Retina (tissue), 1 donor: ENCODE data around the gene RAB31.

Source experiments
- DNase-seq: peaks from one replicate; pipeline ENCODE4 v3.0.0-alpha.2; 2016

RAB31 gene

DNA sequence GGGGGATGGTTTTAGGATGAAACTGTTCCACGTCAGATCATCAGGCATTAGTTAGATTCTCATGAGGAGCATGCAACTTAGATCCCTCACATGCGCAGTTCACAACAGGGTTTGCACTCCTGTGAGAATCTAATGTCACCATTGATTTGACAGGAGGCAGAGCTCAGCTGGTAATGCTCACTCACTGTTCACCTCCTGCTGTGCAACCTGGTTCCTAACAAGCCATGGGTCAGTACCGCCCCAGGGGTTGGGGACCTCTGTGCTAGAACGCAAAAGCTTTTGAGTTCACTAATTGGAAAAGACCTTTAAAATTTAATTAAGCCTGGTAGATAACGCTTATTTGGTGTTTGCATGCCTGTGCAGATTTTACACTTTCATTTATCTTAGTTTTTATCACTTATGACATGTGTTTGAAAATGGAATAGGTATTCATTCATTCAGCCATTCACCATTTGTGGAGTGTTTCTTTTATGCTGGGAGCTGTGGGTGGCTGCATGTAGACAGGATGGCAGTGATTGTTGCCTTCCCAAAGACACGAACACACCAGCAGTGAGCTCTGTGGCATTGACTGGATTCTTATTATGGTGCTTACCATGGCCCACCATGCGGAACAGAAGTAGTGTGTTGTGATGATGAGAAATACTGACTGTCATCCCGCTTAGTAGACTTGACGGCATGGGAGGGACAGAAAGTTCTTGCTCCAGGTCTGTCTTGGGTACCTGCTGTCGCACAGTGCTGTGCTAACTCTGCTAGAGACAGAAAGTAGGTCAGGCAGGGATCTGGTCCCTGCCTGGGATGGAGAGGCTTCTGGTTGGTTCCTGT, 6.4 kb downstream of the RAB31 start:
- peak; percentile 88 for DNase-seq

DNA sequence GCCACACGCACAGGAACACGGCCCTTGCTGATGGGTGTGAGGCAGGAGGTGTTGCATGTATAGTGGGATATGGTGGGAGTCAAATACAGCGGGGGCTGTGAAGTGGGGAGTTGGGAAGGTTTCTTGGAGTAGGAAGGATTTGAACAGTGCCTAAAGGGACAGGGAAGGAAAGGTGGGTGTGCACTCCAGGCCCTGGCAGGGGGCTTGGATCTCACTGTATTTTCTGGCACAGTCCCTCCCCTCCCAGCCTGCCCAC, 6.9 kb downstream of the RAB31 start:
- no peak for DNase-seq

GRCh38 chr18:9715978-9716774, 8.1 kb downstream of the RAB31 start:
- no peak for DNase-seq

DNA sequence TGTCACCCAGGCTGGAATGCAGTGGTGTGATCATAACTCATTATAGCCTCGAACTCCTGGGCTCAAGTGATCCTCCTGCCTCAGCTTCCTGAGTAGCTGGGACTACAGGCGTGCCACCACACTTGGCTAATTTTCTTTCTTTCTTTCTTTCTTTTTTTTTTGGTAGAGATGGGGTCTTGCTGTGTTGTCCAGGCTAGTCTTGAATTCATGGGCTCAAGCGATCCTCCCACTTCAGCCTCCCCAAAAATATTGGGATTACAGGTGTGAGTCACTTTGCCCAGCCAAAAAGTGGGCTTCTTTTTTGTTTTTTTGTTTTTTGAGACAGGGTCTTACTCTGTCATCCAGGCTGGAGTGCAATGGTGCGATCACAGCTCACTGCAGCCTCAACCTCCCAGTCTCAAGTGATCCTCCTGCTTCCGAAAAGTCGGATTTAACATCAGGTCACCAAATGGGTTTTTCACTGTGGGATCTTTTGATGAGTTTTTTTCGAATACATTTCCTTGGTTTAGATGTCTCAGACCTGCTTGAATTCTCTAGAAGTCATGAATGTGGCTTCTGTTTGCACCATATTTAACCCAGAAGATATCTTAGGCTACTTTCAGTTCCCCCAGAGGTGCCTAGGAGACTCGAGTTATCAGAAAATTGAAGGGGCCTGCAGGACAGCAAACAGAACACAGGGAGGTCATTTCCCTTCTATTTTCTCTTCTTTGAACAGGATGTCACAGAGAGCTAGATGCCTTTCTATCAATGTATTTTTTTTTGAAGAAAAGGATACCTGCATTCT, 8.9 kb downstream of the RAB31 start:
- no peak for DNase-seq

DNA sequence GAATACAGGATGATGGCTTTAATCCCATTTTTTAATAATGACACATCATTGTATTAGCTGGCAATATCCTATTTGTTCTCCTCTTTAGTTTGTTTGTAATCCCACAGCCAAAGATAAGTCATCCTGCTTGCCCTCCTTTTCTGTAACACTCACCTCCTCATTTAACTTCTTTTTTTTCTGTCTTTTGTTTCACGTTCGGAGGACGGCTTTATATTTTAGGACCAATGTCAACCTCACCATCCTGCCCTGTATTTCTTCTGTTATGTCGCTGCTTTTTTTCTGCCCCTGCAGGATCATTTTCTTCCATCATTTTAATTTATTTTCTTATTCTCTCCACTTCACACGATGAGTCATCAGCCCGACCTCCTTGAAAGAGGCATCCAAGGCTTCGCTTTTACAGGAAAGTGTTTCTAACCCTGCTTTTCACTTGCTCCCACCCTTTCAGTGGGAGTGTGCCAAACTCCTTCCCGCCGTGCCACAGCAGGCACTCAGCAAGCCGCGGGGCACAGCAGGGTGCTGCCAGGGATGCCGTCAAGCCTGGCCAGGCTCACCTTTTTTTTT, 11.4 kb downstream of the RAB31 start:
- DNase-seq, result no peak

DNA sequence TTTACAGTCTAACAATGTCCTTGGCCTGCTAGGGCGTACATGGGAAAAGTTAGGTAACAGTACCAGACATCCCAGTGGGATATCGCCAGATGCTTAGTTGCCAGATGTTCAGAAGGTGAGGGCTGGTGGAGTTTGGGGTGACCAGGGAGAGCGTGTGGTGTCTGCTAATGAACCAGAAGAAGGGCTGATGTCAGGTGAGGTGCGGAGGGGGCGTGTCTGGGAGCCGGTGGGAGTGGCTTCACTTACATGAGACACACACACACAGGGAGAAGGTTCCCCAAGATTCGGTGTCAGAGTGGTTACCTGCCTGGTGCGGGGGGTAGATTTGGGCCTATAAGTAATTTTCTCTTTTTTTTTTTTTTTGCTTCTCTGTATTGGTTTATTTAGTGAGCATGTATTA, 12.2 kb downstream of the RAB31 start:
- DNase-seq, result no peak

DNA sequence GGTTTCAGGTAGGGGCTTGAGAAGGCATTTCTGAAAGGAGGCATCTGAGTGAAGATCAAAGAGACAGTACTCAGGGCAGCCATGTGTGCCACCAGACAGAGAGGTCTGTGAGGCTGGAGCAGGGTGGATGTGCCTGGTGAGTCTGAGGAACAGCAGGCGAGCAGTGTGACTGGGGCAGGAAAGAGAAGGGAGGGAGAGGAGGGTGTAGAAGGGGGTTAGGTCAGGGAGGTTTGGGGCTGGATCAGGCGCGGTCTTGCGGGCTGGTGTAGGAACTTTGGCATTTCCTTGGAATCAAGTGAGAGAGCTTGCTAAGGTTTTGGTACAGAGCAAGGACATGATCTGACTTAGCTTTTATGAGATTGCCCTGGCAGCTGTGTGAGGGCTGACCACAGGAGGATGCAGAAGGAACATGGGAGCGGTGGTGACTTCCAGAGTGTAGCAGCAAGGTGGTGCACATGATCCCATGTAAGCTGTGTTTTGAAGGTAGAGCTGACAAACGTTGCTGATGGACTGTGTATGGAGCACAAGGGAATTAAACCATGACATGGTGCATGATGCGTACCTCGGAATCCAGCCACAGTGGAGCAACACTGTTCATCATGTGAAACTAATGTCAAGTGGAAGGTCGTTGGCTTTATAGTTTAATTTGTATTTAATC, 13.9 kb downstream of the RAB31 start:
- DNase-seq, result no peak

DNA sequence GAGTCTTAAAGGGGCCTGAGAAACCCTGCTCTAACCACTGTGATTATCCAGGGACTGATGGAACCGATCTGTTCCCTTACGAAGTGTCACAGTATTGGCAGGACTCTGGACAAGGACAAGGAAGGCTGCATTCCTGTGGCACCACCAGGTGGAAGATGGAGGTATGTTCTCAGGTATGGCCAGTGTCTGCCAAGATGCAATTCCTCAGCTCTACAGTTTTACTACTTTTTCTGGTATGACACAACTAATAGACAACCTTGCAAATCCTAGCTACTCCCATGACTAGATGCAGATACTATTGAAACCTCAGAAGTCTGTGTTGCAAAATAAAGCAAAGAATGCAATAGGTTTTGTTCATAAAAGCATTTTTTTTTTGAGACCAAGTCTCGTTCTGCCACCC, 14.6 kb downstream of the RAB31 start:
- DNase-seq, result no peak

DNA sequence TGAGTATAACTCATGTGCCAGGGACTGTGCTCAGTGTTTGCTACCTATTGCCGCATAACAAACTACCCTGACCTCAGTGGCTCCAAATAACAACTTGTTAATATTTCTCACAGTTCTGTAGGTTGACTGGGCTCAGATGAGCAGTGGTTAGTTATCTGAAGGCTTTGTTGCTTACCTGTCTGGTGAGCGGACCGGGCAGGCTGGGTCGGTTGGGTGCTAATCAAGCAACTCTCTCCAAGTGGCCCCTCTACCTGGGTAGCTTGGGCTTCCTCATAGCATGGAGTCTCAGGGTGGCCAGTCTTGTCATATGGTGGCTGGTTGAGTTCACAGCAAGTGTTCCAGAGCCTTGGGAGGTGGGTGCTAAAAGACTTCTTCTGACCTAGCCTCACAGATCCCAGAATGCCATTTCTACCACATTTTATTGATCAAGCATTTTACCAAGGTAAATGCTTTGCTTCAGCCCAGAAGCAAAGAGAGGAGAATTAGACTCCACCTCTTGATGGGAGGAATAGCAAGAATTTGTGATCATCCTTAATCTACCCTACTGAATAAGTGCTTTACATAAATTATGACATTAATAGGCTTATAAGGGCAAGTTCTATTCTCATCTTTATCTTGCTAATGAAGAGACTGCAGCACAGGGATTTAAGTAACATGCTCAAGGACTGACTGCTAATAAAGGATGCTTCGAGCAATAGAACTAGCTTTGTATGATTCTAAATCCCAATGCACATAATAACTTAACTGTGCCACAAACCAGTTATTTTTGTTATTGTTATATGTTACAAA, 16.9 kb downstream of the RAB31 start:
- DNase-seq, result no peak

DNA sequence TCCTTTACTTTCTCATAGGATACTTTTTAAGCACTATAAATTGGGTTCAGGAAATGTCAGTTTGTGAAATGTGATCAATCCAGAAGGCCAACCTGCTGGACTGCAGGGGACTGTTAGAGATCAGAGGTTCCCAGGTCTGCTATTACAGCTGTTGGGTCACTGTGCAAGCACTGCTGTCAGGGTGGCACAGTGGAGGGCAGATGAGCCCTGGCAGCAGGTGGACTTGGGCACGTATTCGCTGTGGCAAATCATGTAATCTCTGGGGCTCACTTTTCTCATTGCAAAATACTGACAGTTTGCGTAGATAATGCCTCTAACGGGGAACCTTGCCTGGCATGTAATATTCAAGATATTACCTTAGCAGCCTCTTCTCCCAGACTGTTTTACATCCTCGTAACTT, 18.1 kb downstream of the RAB31 start:
- DNase-seq, result no peak

- no peak for DNase-seq
Observed at GRCh38 chr18:9726936-9727335, 18.8 kb downstream of the RAB31 start.

DNA sequence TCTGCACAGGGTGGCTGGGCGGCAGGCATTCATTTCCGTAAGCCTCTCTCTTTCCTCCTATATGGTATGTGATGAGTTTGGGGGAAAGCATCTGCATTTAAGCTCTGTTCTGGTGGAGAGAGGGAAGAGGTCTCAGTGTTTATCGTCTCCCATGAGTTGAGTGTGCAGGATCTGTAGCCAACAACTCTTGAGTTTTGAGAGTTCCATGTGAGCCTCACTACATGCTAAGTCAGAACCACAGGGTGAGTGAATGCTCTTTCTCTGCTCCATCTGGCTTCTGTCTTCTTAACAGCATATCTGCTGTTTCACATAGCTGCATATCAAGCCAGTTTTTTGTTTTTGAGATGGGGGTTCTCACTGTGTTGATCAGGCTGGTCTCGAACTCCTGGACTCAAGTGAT, 22.7 kb downstream of the RAB31 start:
- DNase-seq, result no peak

- no peak for DNase-seq
Observed at GRCh38 chr18:9731380-9731779, 23.3 kb downstream of the RAB31 start.

- no peak for DNase-seq
Observed at GRCh38 chr18:9732031-9732430, 23.9 kb downstream of the RAB31 start.

DNA sequence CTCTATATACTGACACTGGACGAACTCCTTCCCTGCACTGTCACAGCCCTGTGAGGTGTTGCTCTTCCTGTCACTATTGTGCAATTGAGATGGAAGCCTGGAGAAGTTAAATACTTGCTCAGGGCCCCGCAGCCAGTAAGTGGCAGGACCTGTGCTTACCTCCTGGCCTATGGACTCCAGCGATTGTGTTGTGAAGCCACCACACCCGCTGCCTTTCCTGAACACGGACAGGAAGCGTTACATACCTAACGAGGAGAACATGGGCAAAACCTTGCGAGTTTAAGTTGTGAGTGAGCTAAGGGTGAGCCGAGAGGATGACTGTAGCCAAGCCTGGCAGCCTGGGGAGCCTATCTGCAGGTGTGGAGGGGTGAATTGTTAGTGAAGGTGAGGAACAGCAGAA, 26.1 kb downstream of the RAB31 start:
- DNase-seq, result no peak

- no peak for DNase-seq
Observed at GRCh38 chr18:9735238-9735637, 27.1 kb downstream of the RAB31 start.

DNA sequence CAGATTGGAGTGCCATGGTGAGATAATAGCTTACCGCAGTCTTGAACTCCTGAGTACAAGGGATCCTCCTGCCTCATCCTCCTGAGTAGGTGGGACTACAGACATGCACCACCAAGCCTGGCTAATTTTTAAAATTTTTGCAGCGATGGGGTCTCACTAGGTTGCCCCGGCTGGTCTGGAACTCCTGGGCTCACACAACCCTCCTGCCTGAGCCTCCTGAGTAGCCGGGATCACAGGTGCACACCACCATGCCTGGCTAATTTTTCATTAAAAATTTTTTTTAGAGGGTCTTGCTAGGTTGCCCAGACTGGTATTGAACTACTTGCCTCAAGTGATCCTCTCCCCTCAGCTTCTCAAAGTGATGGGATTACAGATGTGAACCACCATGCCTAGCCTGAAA, 27.8 kb downstream of the RAB31 start:
- no peak for DNase-seq

DNA sequence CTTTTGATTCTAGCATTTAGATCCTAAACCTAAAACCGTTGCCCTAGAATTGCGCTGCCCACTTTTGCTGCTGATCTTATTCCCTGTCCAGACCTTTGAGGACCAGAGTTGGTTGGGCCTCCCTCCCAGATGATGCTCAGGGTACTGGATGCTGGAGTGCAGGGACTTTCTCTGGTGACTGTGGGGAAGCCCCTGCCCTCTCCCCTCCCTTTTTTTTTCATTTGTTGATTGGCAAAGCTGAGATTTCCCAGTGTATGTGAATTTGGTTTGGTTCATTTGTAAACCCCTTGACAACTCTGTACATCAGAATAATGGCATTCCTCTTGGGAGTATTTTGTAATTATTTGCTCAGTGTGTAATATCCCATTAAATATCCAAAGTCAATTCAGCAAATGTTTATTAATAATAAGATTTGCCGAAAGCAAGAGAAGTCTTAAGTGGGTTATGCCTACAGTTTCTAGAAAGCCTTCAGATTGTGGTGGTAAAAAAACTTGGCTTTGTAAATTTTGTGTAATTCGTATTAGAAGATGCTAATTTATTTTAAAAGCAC, 28.3 kb downstream of the RAB31 start:
- no peak for DNase-seq

- DNase-seq, result no peak
Observed at GRCh38 chr18:9737006-9737405, 28.9 kb downstream of the RAB31 start.

DNA sequence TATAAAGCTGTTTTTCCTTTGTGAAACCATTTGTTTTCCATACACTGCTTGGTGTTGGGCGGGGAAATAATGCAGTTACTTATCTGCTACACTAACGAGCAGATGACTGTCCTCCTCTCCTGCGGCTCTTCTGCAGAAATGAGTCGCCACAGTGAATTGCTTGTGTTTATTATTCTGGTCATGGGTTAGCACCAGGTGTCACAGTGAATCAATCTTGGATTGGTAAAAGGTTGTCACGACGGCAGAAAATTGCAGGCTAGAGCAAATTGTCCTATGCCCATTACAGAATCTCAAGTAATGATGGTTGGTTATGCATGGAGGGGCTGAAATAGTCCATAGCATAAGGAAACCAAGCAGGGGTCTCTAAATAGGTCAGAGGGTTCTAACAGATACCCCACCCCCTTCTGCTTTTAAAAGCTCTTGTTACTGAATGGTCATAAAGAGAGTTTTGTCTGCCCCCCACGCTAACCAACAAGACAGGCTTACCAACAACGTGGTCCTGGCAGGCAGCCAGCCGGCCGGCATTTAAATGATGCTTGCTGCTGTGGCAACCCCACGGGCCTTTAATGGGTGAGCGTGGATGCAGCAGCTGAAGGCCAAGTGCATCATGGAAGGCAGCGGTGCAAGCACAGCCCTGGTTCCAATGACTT, 29.5 kb downstream of the RAB31 start:
- peak; percentile 92 for DNase-seq

DNA sequence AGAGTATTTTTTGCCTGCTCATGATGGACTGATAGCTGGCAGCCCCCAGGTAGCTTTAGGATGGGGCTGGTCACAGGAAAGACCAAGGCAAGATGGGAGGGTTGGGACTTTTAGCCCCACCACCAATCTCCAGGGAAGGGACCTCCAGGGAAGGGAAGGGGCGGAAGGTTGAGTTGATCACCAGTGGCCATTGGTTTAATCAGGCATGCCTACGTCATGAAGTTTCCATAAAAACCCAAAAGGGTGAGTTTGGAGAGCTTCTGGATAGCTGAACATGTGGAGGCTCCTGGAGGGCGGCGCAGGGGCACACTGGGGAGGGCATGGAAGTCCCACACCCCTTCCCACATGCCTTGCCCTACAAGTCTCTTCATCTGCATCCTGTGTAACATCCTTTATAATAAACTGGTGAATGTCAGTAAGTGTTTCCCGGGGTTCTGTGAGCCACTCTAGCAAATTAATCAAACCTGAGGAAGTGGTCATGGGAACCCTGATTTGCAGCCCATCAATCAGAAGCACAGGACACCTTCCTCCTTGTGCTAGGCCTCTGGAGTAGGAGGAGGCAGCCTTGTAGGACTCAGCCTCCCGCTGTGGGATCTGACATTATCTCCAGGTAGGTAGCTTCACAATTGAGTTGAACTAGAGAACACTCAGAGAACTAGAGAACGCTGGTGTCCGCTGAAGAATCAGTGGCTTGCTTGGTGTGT, 30.3 kb downstream of the RAB31 start:
- DNase-seq, result peak; percentile 45
